HEK293 (cell line): ENCODE data around the gene SEPTIN12.

Experiments
- OVOL3 ChIP-seq: fragments of 450-650 bp; formaldehyde crosslinking; IDR thresholded peaks from 2 replicates; pipeline ENCODE4 v1.5.1; 2016; ENCODE audit warnings: missing biosample characterization, missing genetic modification characterization
- PRDM1 ChIP-seq: fragments of 450-650 bp; formaldehyde crosslinking; IDR thresholded peaks from 2 replicates; pipeline ENCODE4; 2016; ENCODE audit warnings: missing biosample characterization, missing genetic modification characterization
- WT1 ChIP-seq: fragments of 450-650 bp; formaldehyde crosslinking; IDR thresholded peaks from 2 replicates; pipeline ENCODE4 v1.5.1; 2016; ENCODE audit warnings: missing biosample characterization, missing genetic modification characterization
- YY1 ChIP-seq: fragments of 450-650 bp; formaldehyde crosslinking; IDR thresholded peaks from 2 replicates; pipeline ENCODE4 v1.5.1; 2018; ENCODE audit warnings: missing biosample characterization, missing genetic modification characterization
- ZBTB17 ChIP-seq: fragments of 450-650 bp; formaldehyde crosslinking; IDR thresholded peaks from 2 replicates; pipeline ENCODE4 v1.5.1; 2016; ENCODE audit warnings: missing biosample characterization, missing genetic modification characterization
- ZFP3 ChIP-seq: fragments of 450-650 bp; formaldehyde crosslinking; IDR thresholded peaks from 2 replicates; pipeline ENCODE4 v1.5.1; 2016; ENCODE audit warnings: low read depth, missing biosample characterization, missing genetic modification characterization
- ZNF211 ChIP-seq: fragments of 450-650 bp; formaldehyde crosslinking; IDR thresholded peaks from 2 replicates; pipeline ENCODE4 v1.5.1; 2016; ENCODE audit warnings: low read depth, missing biosample characterization, missing genetic modification characterization
- ZNF239 ChIP-seq: fragments of 450-650 bp; formaldehyde crosslinking; IDR thresholded peaks from 2 replicates; pipeline ENCODE4 v1.5.1; 2016; ENCODE audit warnings: missing biosample characterization, missing genetic modification characterization
- ZNF266 ChIP-seq: fragments of 450-650 bp; formaldehyde crosslinking; IDR thresholded peaks from 2 replicates; pipeline ENCODE4 v1.5.1; 2016; ENCODE audit warnings: missing biosample characterization, missing genetic modification characterization, low read depth
- ZNF274 ChIP-seq, 2 experiments: fragments of 200-500 bp in 1 of 2; fragments of 450-650 bp in 1 of 2; sonication (Bioruptor generic) in 1 of 2; formaldehyde crosslinking in 1 of 2; IDR thresholded peaks; 2 replicates each; pipeline versions ENCODE4 v1.5.1 to v1.6.1; 2014 to 2016; ENCODE audit warnings: borderline replicate concordance in 1 of 2, inconsistent platforms in 1 of 2, low read length in 1 of 2, missing biosample characterization in 1 of 2, missing genetic modification characterization in 1 of 2
- ZNF391 ChIP-seq: fragments of 450-650 bp; formaldehyde crosslinking; IDR thresholded peaks from 2 replicates; pipeline ENCODE4 v1.5.1; 2016; ENCODE audit warnings: low read depth, missing biosample characterization, missing genetic modification characterization, borderline replicate concordance
- ZNF394 ChIP-seq: fragments of 450-650 bp; formaldehyde crosslinking; IDR thresholded peaks from 2 replicates; pipeline ENCODE4 v1.5.1; 2016; ENCODE audit warnings: missing biosample characterization, missing genetic modification characterization, mild to moderate bottlenecking, moderate library complexity, borderline replicate concordance
- ZNF473 ChIP-seq: fragments of 450-650 bp; formaldehyde crosslinking; IDR thresholded peaks from 2 replicates; pipeline ENCODE4 v1.5.1; 2017; ENCODE audit warnings: missing biosample characterization, missing genetic modification characterization
- ZNF488 ChIP-seq: fragments of 450-650 bp; formaldehyde crosslinking; IDR thresholded peaks from 2 replicates; pipeline ENCODE4 v1.5.1; 2016; ENCODE audit warnings: missing biosample characterization, missing genetic modification characterization
- ZNF513 ChIP-seq: fragments of 450-650 bp; IDR thresholded peaks from 2 replicates; pipeline ENCODE4 v1.5.1; 2018; ENCODE audit warnings: missing biosample characterization, missing genetic modification characterization
- ZNF514 ChIP-seq: fragments of 450-650 bp; formaldehyde crosslinking; IDR thresholded peaks from 2 replicates; pipeline ENCODE4 v1.5.1; 2016; ENCODE audit warnings: missing biosample characterization, missing genetic modification characterization
- ZNF529 ChIP-seq: fragments of 450-650 bp; formaldehyde crosslinking; IDR thresholded peaks from 2 replicates; pipeline ENCODE4 v1.5.1; 2017; ENCODE audit warnings: missing genetic modification characterization, missing biosample characterization; ENCODE audit not compliant: insufficient replicate concordance
- ZNF555 ChIP-seq: fragments of 450-650 bp; formaldehyde crosslinking; conservative IDR thresholded peaks from 2 replicates; pipeline ENCODE4 v1.5.1; 2017; ENCODE audit warnings: missing biosample characterization, mild to moderate bottlenecking, missing genetic modification characterization, inconsistent platforms
- ZNF596 ChIP-seq: fragments of 450-650 bp; IDR thresholded peaks from 2 replicates; pipeline ENCODE4 v1.5.0; 2018; ENCODE audit warnings: missing biosample characterization, mild to moderate bottlenecking, missing genetic modification characterization, moderate library complexity
- ZNF670 ChIP-seq: fragments of 450-650 bp; formaldehyde crosslinking; IDR thresholded peaks from 2 replicates; pipeline ENCODE4 v1.5.1; 2016; ENCODE audit warnings: missing biosample characterization, missing genetic modification characterization, low read depth
- TF ChIP-seq, protein P1 (sequence below): fragments of 450-650 bp; formaldehyde crosslinking; IDR thresholded peaks from 2 replicates; pipeline ENCODE4 v1.5.1; 2016; ENCODE audit warnings: missing biosample characterization, missing genetic modification characterization
- TF ChIP-seq, protein P2 (sequence below): fragments of 450-650 bp; formaldehyde crosslinking; IDR thresholded peaks from 2 replicates; pipeline ENCODE4 v1.5.1; 2016; ENCODE audit warnings: missing biosample characterization, missing genetic modification characterization
- TF ChIP-seq, protein P3 (sequence below): fragments of 450-650 bp; formaldehyde crosslinking; IDR thresholded peaks from 2 replicates; pipeline ENCODE4 v1.5.1; 2017; ENCODE audit warnings: missing biosample characterization, missing genetic modification characterization

SEPTIN12 gene

GRCh38 chr16:4780235-4780634, 7.9 kb downstream of the SEPTIN12 start (continued):
- no peak for TF ChIP-seq ZNF274 (IDR thresholded peaks at IDR 0.05; ENCODE audit: low read length)
- TF ChIP-seq ZNF274 (tag by site-specific recombination; IDR thresholded peaks at IDR 0.05; ENCODE audit: borderline replicate concordance): no peak
- no peak for TF ChIP-seq ZNF239 (tag by site-specific recombination)
- TF ChIP-seq, protein P1, sequence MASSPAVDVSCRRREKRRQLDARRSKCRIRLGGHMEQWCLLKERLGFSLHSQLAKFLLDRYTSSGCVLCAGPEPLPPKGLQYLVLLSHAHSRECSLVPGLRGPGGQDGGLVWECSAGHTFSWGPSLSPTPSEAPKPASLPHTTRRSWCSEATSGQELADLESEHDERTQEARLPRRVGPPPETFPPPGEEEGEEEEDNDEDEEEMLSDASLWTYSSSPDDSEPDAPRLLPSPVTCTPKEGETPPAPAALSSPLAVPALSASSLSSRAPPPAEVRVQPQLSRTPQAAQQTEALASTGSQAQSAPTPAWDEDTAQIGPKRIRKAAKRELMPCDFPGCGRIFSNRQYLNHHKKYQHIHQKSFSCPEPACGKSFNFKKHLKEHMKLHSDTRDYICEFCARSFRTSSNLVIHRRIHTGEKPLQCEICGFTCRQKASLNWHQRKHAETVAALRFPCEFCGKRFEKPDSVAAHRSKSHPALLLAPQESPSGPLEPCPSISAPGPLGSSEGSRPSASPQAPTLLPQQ: no peak
- no peak for TF ChIP-seq OVOL3 (tag by site-specific recombination)
- TF ChIP-seq ZNF266 (tag by site-specific recombination): no peak
- no peak for TF ChIP-seq ZNF514 (tag by site-specific recombination)
- TF ChIP-seq PRDM1 (tag by site-specific recombination): no peak
- TF ChIP-seq ZNF529: no peak
- TF ChIP-seq ZNF513: no peak
- TF ChIP-seq, protein P2, sequence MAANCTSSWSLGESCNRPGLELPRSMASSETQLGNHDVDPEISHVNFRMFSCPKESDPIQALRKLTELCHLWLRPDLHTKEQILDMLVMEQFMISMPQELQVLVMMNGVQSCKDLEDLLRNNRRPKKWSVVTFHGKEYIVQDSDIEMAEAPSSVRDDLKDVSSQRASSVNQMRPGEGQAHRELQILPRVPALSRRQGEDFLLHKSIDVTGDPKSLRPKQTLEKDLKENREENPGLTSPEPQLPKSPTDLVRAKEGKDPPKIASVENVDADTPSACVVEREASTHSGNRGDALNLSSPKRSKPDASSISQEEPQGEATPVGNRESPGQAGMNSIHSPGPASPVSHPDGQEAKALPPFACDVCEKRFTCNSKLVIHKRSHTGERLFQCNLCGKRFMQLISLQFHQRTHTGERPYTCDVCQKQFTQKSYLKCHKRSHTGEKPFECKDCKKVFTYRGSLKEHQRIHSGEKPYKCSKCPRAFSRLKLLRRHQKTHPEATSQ: no peak
- TF ChIP-seq ZBTB17 (tag by site-specific recombination): 0 out of 2 replicates have a peak, but pooled peaks have one; percentile 34
- TF ChIP-seq ZNF473 (tag by site-specific recombination): no peak
- TF ChIP-seq ZNF211 (tag by site-specific recombination): no peak
- TF ChIP-seq WT1 (tag by site-specific recombination): no peak
- no peak for TF ChIP-seq ZNF488
- no peak for TF ChIP-seq ZNF596 (tag by site-specific recombination)
- TF ChIP-seq ZNF670: no peak
- no peak for TF ChIP-seq ZNF391 (tag by site-specific recombination)
- TF ChIP-seq ZFP3 (tag by site-specific recombination): no peak
- TF ChIP-seq ZNF555 (tag by site-specific recombination): no peak
- no peak for TF ChIP-seq YY1
- TF ChIP-seq, protein P3, sequence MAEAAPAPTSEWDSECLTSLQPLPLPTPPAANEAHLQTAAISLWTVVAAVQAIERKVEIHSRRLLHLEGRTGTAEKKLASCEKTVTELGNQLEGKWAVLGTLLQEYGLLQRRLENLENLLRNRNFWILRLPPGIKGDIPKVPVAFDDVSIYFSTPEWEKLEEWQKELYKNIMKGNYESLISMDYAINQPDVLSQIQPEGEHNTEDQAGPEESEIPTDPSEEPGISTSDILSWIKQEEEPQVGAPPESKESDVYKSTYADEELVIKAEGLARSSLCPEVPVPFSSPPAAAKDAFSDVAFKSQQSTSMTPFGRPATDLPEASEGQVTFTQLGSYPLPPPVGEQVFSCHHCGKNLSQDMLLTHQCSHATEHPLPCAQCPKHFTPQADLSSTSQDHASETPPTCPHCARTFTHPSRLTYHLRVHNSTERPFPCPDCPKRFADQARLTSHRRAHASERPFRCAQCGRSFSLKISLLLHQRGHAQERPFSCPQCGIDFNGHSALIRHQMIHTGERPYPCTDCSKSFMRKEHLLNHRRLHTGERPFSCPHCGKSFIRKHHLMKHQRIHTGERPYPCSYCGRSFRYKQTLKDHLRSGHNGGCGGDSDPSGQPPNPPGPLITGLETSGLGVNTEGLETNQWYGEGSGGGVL: 0 out of 2 replicates have a peak, but pooled peaks have one; percentile 17
- TF ChIP-seq ZNF394 (tag by site-specific recombination): no peak
